MM.1S (cell line): ENCODE data around the gene CCDC154.

Experiments
- DNase-seq: peaks from one replicate; pipeline ENCODE4 v3.0.0-alpha.2; 2015
- H2AFZ ChIP-seq: fragments of 300-600 bp; sonication (generic); 2 replicates; pipeline ENCODE4 v1.6.0; 2016; ENCODE audit warnings: antibody characterized with exemption, low read length
- H3F3A ChIP-seq: fragments of 300-600 bp; sonication (generic); 2 replicates; pipeline ENCODE4 v1.6.1; 2016; ENCODE audit warnings: mild to moderate bottlenecking, antibody characterized with exemption, low read length, moderate library complexity, mixed read lengths; ENCODE audit not compliant: insufficient read depth
- H3K27ac ChIP-seq: fragments of 300-600 bp; sonication (generic); 2 replicates; pipeline ENCODE4 v1.5.1; 2016; ENCODE audit warnings: mild to moderate bottlenecking, low read length
- H3K27me3 ChIP-seq: fragments of 300-600 bp; sonication (generic); replicated peaks from 2 replicates; pipeline ENCODE4 v1.6.0; 2016; ENCODE audit warnings: low read length; ENCODE audit not compliant: insufficient read depth
- H3K36me3 ChIP-seq: fragments of 300-600 bp; sonication (generic); replicated peaks from 2 replicates; pipeline ENCODE4 v1.6.1; 2016; ENCODE audit warnings: mild to moderate bottlenecking, low read length, mixed read lengths; ENCODE audit not compliant: insufficient read depth
- H3K4me1 ChIP-seq: fragments of 300-600 bp; sonication (generic); 2 replicates; pipeline ENCODE4 v1.6.1; 2016; ENCODE audit warnings: low read length, mixed read lengths
- H3K4me2 ChIP-seq: fragments of 300-600 bp; sonication (generic); 2 replicates; pipeline ENCODE4 v1.6.0; 2016; ENCODE audit warnings: low read depth, low read length
- H3K4me3 ChIP-seq: fragments of 300-600 bp; sonication (generic); 2 replicates; pipeline ENCODE4 v1.5.1; 2016; ENCODE audit warnings: low read length, mixed read lengths
- H3K79me2 ChIP-seq: fragments of 300-600 bp; sonication (generic); 2 replicates; pipeline ENCODE4 v1.6.1; 2016; ENCODE audit warnings: mixed run types, low read length, mixed read lengths
- H3K9ac ChIP-seq: fragments of 300-600 bp; sonication (generic); 2 replicates; pipeline ENCODE4 v1.6.1; 2016; ENCODE audit warnings: low read length, mixed read lengths
- H3K9me2 ChIP-seq: fragments of 300-600 bp; sonication (generic); replicated peaks from 2 replicates; pipeline ENCODE4 v1.6.1; 2016; ENCODE audit warnings: mild to moderate bottlenecking, low read length, mixed read lengths; ENCODE audit not compliant: insufficient read depth
- H3K9me3 ChIP-seq: fragments of 300-600 bp; sonication (generic); replicated peaks from 2 replicates; pipeline ENCODE4 v1.6.1; 2016; ENCODE audit warnings: mild to moderate bottlenecking, low read length, mixed read lengths; ENCODE audit not compliant: insufficient read depth
- H4K20me1 ChIP-seq: fragments of 300-600 bp; sonication (generic); 2 replicates; pipeline ENCODE4 v1.6.1; 2016; ENCODE audit warnings: mild to moderate bottlenecking, low read length, moderate library complexity, mixed read lengths; ENCODE audit not compliant: insufficient read depth
- CTCF ChIP-seq: fragments of 300-600 bp; sonication (generic); IDR thresholded peaks from 2 replicates; pipeline ENCODE4 v1.5.1; 2016; ENCODE audit warnings: antibody characterized with exemption, low read length, mixed read lengths
- EZH2 ChIP-seq: fragments of 300-600 bp; sonication (generic); optimal IDR thresholded peaks from 2 replicates; pipeline ENCODE3; 2017; ENCODE audit warnings: low read depth, mild to moderate bottlenecking, antibody characterized with exemption, low read length, mixed read lengths
- EZH2phosphoT487 ChIP-seq: fragments of 300-600 bp; sonication (generic); IDR thresholded peaks from 2 replicates; pipeline ENCODE4 v1.6.1; 2018; ENCODE audit warnings: antibody characterized with exemption, low read length

CCDC154 gene

GRCh38 chr16:1416521-1416941, 27.8 kb downstream of the CCDC154 start:
- no peak for DNase-seq
- no peak for TF ChIP-seq EZH2
- no peak for TF ChIP-seq EZH2phosphoT487
- TF ChIP-seq CTCF, result no peak
- Histone ChIP-seq H3F3A (peaks cover 20% of the 10 kb centered on the region), H3K27me3 (no peaks in the 10 kb centered on the region), H3K9me3 (no peaks in the 10 kb centered on the region), H3K9me2 (no peaks in the 10 kb centered on the region), H3K4me3 (no peak overlapping the region), H3K4me2 (no peak overlapping the region), H3K36me3 (no peaks in the 10 kb centered on the region), H3K4me1 (0 out of 2 replicates have a peak, but pooled peaks cover 4% of the 10 kb centered on the region), H4K20me1 (no peaks in the 10 kb centered on the region), H3K79me2 (peaks cover 49% of the 10 kb centered on the region), H3K9ac (no peak overlapping the region), H3K27ac (no peak overlapping the region), H2AFZ (no peak overlapping the region)

GRCh38 chr16:1414532-1415260, 29.7 kb downstream of the CCDC154 start, which contains the start of gene UNKL:
TSS of gene UNKL (minus strand) at chr16:1414704. CDS start at chr16:1414691, 13 bp downstream.
- Histone ChIP-seq H3K9me3 (no peaks in the 10 kb centered on the region), H3K4me2 (peak within 1 kb of the TSS; percentile 66), H3F3A (peaks cover 14% of the 10 kb centered on the region), H3K9me2 (no peaks in the 10 kb centered on the region), H3K4me1 (0 out of 2 replicates have a peak, but pooled peaks cover 2% of the 10 kb centered on the region), H3K79me2 (peaks cover 57% of the 10 kb centered on the region), H3K27me3 (no peaks in the 10 kb centered on the region), H2AFZ (peak within 1 kb of the TSS; percentile 62), H4K20me1 (no peaks in the 10 kb centered on the region), H3K4me3 (peak within 1 kb of the TSS; percentile 97), H3K9ac (peak within 1 kb of the TSS; percentile 84), H3K27ac (peak within 1 kb of the TSS; percentile 51; the same call in 1 of the 2 replicates), H3K36me3 (no peaks in the 10 kb centered on the region)
- TF ChIP-seq EZH2phosphoT487 (no peak), CTCF (no peak), EZH2 (no peak)
- DNase-seq, result peak; percentile 87

GRCh38 chr16:1413684-1414531, 30.4 kb downstream of the CCDC154 start:
- peak; percentile 70 for DNase-seq
- Histone ChIP-seq H3K4me2 (peak overlapping the region; percentile 66), H3K9me2 (no peaks in the 10 kb centered on the region), H3K9ac (peak overlapping the region; percentile 84), H3K4me3 (peak overlapping the region; percentile 97), H3K79me2 (peaks cover 58% of the 10 kb centered on the region), H2AFZ (peak overlapping the region; percentile 62), H3K27ac (peak overlapping the region; percentile 51; the same call in 1 of the 2 replicates), H4K20me1 (no peaks in the 10 kb centered on the region), H3K4me1 (no peaks in the 10 kb centered on the region), H3K27me3 (no peaks in the 10 kb centered on the region), H3K36me3 (no peaks in the 10 kb centered on the region), H3K9me3 (no peaks in the 10 kb centered on the region), H3F3A (peaks cover 14% of the 10 kb centered on the region)
- TF ChIP-seq CTCF (peak; percentile 70), EZH2 (no peak)
